HG03571 (cell line): ENCODE data around the gene ZNF296.

Source experiments
- ATAC-seq: cut with Tn5 transposase; IDR thresholded peaks from one replicate; pipeline ENCODE4 v1.9.1; 2021; ENCODE audit not compliant: unreplicated experiment

ZNF296 gene

GRCh38 chr19:45103508-45104319, 27.4 kb upstream of the ZNF296 start:
- ATAC-seq: no peak

GRCh38 chr19:45103156-45103507, 26.9 kb upstream of the ZNF296 start:
- ATAC-seq: no peak

- no peak for ATAC-seq
Observed at GRCh38 chr19:45102481-45102880, 26.2 kb upstream of the ZNF296 start.

DNA sequence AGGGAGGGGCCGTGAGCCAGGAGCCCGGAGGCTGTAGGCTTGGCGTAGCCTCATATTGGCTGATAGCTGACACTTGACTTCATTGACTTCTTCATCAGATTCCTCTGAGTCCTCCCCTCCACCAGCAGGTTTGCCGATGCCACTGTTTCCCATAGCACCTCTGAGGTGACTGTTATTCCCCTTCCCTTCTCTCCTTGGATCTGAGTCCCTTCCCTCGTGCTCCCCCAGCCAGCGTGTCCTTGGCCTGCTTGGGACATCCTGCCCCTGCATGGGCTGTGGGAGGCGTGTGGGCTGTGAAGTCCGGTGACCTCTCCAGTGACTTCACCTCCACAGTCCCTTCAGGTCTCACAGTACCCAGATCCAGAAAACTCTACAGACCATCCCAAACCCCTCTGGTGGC, 25.5 kb upstream of the ZNF296 start:
- no peak for ATAC-seq

- no peak for ATAC-seq
Observed at GRCh38 chr19:45100846-45101252, 24.6 kb upstream of the ZNF296 start.

DNA sequence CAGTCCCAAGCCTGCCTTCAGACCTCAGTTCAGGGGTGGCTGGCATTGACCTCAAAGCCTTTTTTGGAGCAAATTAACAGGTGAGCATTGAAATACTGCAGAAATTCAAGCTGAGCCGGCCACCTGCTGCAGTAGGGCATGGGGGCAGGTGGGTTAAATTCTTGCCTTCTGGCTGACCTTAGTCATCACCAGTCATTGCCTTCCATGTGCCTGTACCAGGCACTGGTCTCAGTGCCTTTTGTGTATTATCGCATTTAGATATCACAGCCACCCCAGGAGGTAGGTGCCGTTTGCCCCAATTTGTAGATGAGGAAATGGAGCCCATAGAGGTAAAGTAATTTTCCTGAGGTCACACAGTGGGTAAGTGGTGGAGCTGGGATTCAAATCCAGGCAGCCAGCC, 23.9 kb upstream of the ZNF296 start:
- no peak for ATAC-seq

DNA sequence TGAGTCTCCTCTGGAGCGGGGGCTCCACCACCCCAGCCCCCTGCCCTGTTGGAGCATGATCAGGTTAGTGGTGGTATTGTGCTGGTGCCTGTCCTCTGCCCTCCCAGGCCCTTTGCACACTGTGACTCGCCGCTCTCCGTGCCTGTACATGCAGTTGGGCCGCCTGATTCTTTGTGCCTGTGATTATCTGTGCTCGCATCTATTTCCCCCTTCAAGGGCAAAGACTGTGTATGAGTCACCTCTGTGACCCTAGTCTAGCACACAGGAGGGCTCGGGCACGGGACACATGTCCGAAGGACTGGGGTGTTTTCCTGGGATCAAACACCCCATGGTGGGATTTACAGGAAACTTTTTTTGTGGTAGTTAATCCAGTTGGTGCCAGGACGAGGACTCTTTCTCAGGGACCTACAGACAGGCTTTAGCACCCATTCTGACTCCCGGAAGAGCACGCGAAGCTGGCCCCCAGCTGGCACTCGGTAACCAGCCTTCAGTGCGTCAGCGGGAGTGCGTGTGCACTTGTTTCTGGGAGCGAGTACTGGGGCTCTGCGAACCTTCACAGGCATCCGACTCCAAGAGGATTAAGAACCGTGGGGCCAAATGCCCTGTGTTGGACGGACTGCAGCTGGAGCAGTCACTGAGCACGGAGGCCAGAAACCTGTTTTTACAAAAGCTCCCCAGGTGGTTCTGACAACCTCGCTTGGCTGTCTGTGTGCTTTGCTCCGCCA, 23.4 kb upstream of the ZNF296 start:
- no peak for ATAC-seq

GRCh38 chr19:45098521-45099466, 22.5 kb upstream of the ZNF296 start:
- ATAC-seq: no peak

- ATAC-seq: no peak
Observed at GRCh38 chr19:45097776-45098520, 21.7 kb upstream of the ZNF296 start.

- ATAC-seq: no peak
Observed at GRCh38 chr19:45097450-45097775, 21.1 kb upstream of the ZNF296 start.

- no peak for ATAC-seq
Observed at GRCh38 chr19:45096700-45097099, 20.4 kb upstream of the ZNF296 start.

DNA sequence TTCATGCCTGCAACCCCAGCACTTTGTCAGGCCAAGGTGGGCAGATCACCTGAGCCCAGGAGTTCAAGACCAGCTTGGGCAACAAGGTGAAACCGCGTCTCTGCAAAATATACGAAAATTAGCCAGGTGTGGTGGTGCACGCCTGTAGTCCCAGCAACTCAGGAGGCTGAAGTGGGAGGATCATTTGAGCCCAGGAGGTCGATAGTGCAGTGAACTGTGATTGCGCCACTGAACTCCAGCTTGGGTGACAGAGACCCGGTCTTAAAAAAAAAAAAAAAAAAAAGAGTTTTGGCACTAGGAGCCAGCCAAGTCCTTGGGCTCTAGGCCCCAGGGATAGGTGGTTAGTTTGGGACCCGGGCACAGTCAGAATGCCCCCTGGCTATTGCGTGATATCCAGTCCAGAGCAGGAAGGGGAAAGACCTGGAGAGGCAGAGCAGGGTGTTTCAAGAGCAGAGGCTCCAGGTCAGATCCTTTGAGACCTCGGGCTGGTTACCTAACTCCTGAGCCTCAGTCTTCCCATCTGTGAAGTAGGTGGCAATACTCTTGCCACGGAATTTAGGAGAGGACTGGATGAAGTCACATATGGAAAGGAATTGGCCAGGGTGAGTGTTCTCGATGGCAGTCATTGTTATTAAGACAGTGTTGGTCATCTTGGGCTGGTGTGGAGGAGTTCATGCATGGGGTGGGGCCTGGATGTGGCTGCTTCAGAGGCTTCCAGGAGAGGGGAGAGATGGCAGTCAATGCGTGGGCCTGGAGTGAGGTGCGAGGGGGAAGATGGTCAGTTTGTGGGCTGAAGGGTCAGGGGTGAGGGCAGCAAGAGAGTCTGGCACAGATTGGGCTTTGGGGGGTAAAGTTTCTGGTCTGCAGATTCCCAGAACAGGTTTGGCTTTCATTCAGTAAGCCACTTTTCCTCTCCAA, 19.5 kb upstream of the ZNF296 start:
- no peak for ATAC-seq

DNA sequence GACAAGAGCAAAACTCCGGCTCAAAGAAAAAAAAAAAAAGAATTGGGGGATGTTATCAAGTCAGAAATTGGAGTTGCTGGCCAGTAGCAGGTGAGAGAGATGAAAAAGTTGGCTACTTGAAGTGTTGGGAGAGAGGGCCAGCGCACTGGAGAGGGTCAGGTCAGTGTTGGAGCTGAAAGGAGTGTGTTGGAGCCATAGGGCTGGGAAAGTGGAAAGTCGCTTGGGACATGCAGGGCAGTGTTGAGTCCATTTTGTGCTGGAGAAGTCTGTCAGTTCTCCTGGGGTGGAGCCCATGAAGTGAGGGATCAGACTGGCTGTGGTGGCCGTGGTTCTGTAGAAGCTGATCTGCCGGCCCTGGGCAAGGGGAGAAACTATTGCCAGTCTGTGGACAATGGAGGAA, 18.4 kb upstream of the ZNF296 start:
- ATAC-seq: no peak

DNA sequence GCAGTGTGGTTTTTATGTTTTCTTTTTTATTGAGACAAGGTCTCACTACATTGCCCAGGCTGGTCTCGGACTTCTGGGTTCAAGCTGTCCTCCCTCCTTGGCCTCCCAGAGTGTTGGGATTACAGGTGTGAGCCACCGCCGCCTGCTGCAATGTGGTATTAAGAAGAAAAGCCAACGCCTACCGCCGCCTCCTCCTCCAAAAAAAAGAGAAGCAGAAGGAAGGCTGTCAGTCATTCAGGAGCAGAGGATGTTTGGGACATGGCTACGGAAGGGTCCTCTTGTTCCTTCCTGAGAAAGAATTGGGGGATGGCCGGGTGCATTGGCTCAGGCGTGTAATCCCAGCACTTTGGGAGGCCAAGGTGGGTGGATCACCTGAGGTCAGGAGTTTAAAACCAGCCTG, 17.9 kb upstream of the ZNF296 start:
- ATAC-seq: no peak

- peak; percentile 51 for ATAC-seq
Observed at GRCh38 chr19:45092747-45093678, 16.7 kb upstream of the ZNF296 start, which contains the start of gene PPP1R37. PPP1R37 (plus strand) TSS chr19:45093179; CDS start chr19:45093326, 147 bp downstream.

DNA sequence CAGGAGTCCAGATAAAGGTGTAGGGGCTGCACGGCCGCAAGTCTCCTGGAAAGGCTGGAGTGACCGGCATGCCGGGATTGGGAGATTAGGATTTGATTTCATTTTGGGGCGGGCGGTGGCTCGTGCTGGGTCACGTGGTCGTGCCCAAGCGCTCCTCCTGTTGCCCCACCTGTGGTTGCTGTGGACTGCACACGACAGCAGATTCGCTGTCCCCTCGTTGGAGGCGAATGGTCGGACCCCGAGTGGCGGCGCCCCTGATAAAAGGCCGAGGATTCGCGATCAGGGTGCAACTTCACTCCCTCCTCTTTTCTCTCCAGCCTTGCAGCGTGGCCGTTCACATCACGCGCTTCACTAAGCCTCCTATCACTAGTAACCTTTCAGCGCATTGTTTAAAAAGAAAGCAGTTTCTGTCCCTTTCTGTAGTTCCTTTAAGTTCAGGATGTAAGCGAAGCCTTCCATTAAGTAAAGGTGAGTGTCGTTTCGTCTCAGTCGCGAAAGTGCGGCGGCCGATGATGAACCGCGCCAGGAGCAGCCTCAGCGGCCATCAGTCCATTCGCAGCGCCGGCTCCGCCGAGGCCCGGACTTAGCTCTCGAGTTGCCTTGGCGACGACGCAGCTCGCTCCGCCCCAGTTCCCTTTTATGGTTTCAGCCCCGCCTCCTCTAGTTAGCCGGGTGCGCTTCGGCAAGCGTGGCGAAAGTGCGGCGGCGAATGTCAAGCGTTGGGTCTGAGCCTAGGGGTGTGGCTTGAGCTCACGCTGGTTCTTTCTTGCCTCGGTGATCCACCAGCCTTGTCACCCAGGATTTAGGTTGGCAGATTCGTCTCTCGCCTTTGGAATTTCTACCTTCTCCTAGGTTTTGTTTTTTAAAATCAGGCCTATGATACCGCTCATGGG, 15.0 kb upstream of the ZNF296 start:
- ATAC-seq: peak; percentile 49

GRCh38 chr19:45090606-45091005, 14.3 kb upstream of the ZNF296 start:
- no peak for ATAC-seq

- no peak for ATAC-seq
Observed at GRCh38 chr19:45090034-45090433, 13.8 kb upstream of the ZNF296 start.
